HG02588 (cell line): Measurements from ENCODE around the gene MAD1L1.

Experiments
- ATAC-seq: cut with Tn5 transposase; IDR thresholded peaks from one replicate; pipeline ENCODE4 v1.9.1; 2021; ENCODE audit warnings: mild to moderate bottlenecking, moderate library complexity; ENCODE audit not compliant: unreplicated experiment

The MAD1L1 gene

GRCh38 chr7:1948887-1949680 lies 283.7 kb downstream of the MAD1L1 start:
- no peak for ATAC-seq

- no peak for ATAC-seq
These were observed 284.4 kb downstream of the MAD1L1 start for GRCh38 chr7:1948301-1948796.

GRCh38 chr7:1947586-1948217 lies 285.0 kb downstream of the MAD1L1 start:
- no peak for ATAC-seq

GRCh38 chr7:1946773-1947450 lies 285.8 kb downstream of the MAD1L1 start:
- no peak for ATAC-seq

- ATAC-seq, result no peak
These were observed 286.5 kb downstream of the MAD1L1 start for GRCh38 chr7:1946025-1946772.

GRCh38 chr7:1945558-1945957 lies 287.2 kb downstream of the MAD1L1 start:
- ATAC-seq, result no peak

GRCh38 chr7:1944619-1945210 lies 288.0 kb downstream of the MAD1L1 start:
- no peak for ATAC-seq

GRCh38 chr7:1943933-1944618 lies 288.7 kb downstream of the MAD1L1 start:
- no peak for ATAC-seq

- ATAC-seq, result no peak
These were observed 289.4 kb downstream of the MAD1L1 start for GRCh38 chr7:1943326-1943725.

- ATAC-seq, result no peak
These were observed 289.8 kb downstream of the MAD1L1 start for GRCh38 chr7:1942941-1943289.

- no peak for ATAC-seq
These were observed 290.4 kb downstream of the MAD1L1 start for GRCh38 chr7:1942243-1942940.

GRCh38 chr7:1941464-1942242 lies 291.1 kb downstream of the MAD1L1 start:
- ATAC-seq, result no peak

- peak; percentile 17 for ATAC-seq
These were observed 291.9 kb downstream of the MAD1L1 start for GRCh38 chr7:1940863-1941262.

GRCh38 chr7:1940402-1940786 lies 292.4 kb downstream of the MAD1L1 start:
- ATAC-seq, result peak; percentile 91

GRCh38 chr7:1939434-1940401 lies 293.0 kb downstream of the MAD1L1 start:
- ATAC-seq, result peak; percentile 19

GRCh38 chr7:1938788-1939433 lies 293.8 kb downstream of the MAD1L1 start:
- ATAC-seq, result peak; percentile 2

GRCh38 chr7:1937252-1937605 lies 295.5 kb downstream of the MAD1L1 start:
- ATAC-seq, result no peak
